ENCODE results near the gene ALPK3. TPM values are rescaled to one million over a fixed set of nuclear protein-coding genes. Genes with fewer than 3 reads are reported as not detected.
A peak's percentile ranks its signal among the peaks of the same experiment; 100 is the strongest.

Gene ALPK3
- total and polyA plus RNA-seq, 10 of the 15 experiments (the other 5 are each of a cell fraction or from before 2014, with no cell fraction given): under 0.01 to 0.05 (median 0.02) TPM; not detected in 6

DNA sequence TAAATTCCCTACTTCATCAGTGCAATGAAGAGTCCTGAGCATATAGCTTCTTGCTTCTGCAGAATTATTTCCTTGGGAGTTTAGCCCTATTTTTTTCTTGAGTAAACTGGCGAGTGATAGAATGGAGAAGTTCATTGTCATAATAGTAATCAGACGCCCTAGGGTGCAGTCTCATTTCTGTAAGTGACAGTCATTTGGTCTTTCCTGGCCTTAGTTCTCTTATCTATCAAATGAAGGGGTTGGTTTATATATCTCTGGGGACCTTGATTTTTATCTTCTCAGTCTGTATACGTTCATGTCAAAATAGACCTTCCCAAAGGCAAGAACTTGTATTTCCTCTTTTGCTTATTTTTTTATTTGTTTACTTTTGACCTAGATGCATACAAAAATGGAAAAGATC is 9.9 kb upstream of the ALPK3 start:
- CTCF ChIA-PET: interaction anchor here (1.5 kb wide), 1 partner anchor 14 kb away, joined by 4 read pairs; no protein-coding TSS in a partner anchor
- POLR2A ChIA-PET: no interaction called here
- H3K4me3 ChIP-seq: no peak overlapping the region
- H2AFZ ChIP-seq (ENCODE audit: control insufficient read depth, low read depth, low read length): no peak overlapping the region
- H3K27me3 ChIP-seq (replicated peaks in 1 of 2; ENCODE audit: control insufficient read depth in 2 of 2, insufficient read depth in 2 of 2, low read length in 1 of 2): no peaks in the 10 kb centered on the region
- intact Hi-C loops (cut with micrococcal nuclease; ENCODE audit: unreplicated experiment) (no loop called here), in situ Hi-C loops (cut with MboI) (no loop called here)
- DNase-seq (ENCODE audit: low read depth, low spot score): no peak
- no TSS peak for BruUV-seq (replicated peaks)
- WGBS (ENCODE audit: insufficient coverage, insufficient replicate concordance, low lambda C conversion rate, missing lambda C conversion rate): 32% methylated on average over 3 of the region's 3 CpGs
- no peaks in the 10 kb centered on the region for H4K20me1 ChIP-seq (ENCODE audit: control insufficient read depth, insufficient read depth)
- RAD21 ChIA-PET (ENCODE audit: unreplicated experiment): no interaction called here
- no peak overlapping the region for H3K4me2 ChIP-seq (ENCODE audit: control insufficient read depth, insufficient read depth)
- peaks cover 0 to 3% of the 10 kb centered on the region in 2 experiments; a peak in 2 of 4 replicates for H3K36me3 ChIP-seq (ENCODE audit: control insufficient read depth in 2 of 2, insufficient read depth in 2 of 2, low read length in 1 of 2)
- ATAC-seq: peak; percentile 14; the same call in 1 of the 3 replicates
- SMC1A ChIA-PET (ENCODE audit: uncharacterized antibody, unreplicated experiment): interaction anchor here (0.7 to 0.9 kb wide), 2 partner anchors 16 to 27 kb away, joined by 3 to 4 read pairs; no protein-coding TSS in a partner anchor
- FAIRE-seq: no peak
- no peaks in the 10 kb centered on the region for H3K79me2 ChIP-seq (ENCODE audit: control insufficient read depth, insufficient read depth, low read length)
- no peaks in the 10 kb centered on the region for H3K4me1 ChIP-seq (ENCODE audit: control insufficient read depth, insufficient read depth, low read length)
- peak; percentile 64 for TF ChIP-seq JUNB (IDR thresholded peaks at IDR 0.05)
- TF ChIP-seq POLR2A (IDR thresholded peaks at IDR 0.05; ENCODE audit: low read depth, low read length): no peak
- TF ChIP-seq BCL11A (IDR thresholded peaks at IDR 0.05; ENCODE audit: low read depth, low read length): 0 out of 2 replicates have a peak, but pooled peaks have one; percentile 33
- no peak overlapping the region for H3K9ac ChIP-seq (ENCODE audit: control insufficient read depth, insufficient read depth, low read length)
- no peak overlapping the region for H3K27ac ChIP-seq (ENCODE audit: control insufficient read depth, insufficient read depth)
- H3K9me3 ChIP-seq (replicated peaks; ENCODE audit: control insufficient read depth, insufficient read depth, low read length): no peaks in the 10 kb centered on the region

DNA sequence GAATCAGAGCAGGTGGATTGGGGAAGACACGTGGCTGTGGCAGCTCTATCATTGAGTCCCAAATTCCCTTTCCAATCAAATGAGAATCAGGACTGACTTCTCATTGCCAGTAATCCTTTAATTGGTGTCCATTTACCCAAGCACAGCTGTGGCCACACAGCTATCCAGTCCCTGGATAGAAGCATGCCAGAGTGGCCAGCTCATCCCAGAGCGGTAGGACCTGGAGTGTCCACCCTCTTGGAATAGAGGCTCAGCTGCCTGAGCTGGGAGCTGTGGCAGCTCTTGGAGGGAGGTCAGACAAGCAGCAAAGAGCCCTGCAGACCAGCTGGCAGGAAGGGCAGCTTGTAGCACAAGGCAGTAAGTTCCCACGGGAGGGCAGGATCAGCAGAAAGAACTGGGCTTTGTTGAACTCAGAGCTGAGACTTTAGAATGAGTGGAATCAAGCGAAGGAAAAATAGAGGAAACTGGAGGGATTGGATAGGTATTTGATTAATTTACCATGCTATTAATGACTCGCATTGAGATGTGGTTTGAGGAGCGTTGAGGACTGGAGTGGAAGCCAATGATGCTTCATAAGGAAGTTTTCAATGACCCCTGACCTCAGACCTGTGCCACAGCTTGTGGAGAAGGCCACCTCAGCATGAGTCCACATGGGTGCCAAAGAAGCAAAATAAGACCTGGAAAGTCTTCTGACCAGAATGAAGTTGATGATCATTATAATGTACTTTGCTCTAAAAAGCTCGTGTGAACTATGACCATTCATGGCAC is 6.9 kb upstream of the ALPK3 start:
- DNase-seq (ENCODE audit: low read depth, low spot score) (no peak), ATAC-seq (no peak), FAIRE-seq (no peak)
- Histone ChIP-seq H4K20me1 (ENCODE audit: control insufficient read depth, insufficient read depth) (no peaks in the 10 kb centered on the region), H3K4me2 (ENCODE audit: control insufficient read depth, insufficient read depth) (no peak overlapping the region), H3K36me3 (ENCODE audit: control insufficient read depth in 2 of 2, insufficient read depth in 2 of 2, low read length in 1 of 2) (no peaks in the 10 kb centered on the region), H3K4me1 (ENCODE audit: control insufficient read depth, insufficient read depth, low read length) (no peaks in the 10 kb centered on the region), H3K9me3 (replicated peaks; ENCODE audit: control insufficient read depth, insufficient read depth, low read length) (no peaks in the 10 kb centered on the region), H3K27me3 (replicated peaks in 1 of 2; ENCODE audit: control insufficient read depth in 2 of 2, insufficient read depth in 2 of 2, low read length in 1 of 2) (no peaks in the 10 kb centered on the region), H2AFZ (ENCODE audit: control insufficient read depth, low read depth, low read length) (no peak overlapping the region), H3K9ac (ENCODE audit: control insufficient read depth, insufficient read depth, low read length) (no peak overlapping the region), H3K27ac (ENCODE audit: control insufficient read depth, insufficient read depth) (no peak overlapping the region), H3K4me3 (no peak overlapping the region), H3K79me2 (ENCODE audit: control insufficient read depth, insufficient read depth, low read length) (no peaks in the 10 kb centered on the region)
- intact Hi-C loops (cut with micrococcal nuclease; ENCODE audit: unreplicated experiment) (no loop called here), in situ Hi-C loops (cut with MboI) (no loop called here)
- ChIA-PET CTCF (interaction anchor here (1.4 to 1.6 kb wide), 4 partner anchors 12 to 155 kb away, joined by 3 to 4 read pairs (median 4); no protein-coding TSS in a partner anchor), RAD21 (ENCODE audit: unreplicated experiment) (interaction anchor here (1.2 kb wide), 1 partner anchor 58 kb away, joined by 3 read pairs; no protein-coding TSS in a partner anchor), POLR2A (interaction anchor here (0.6 kb wide), 1 partner anchor 66 kb away, joined by 3 read pairs; no protein-coding TSS in a partner anchor), SMC1A (ENCODE audit: uncharacterized antibody, unreplicated experiment) (interaction anchor here (1.1 to 1.5 kb wide), 5 partner anchors 9 to 155 kb away, joined by 3 to 6 read pairs (median 4); no protein-coding TSS in a partner anchor)
- BruUV-seq (replicated peaks): no TSS peak
- TF ChIP-seq, protein P1, sequence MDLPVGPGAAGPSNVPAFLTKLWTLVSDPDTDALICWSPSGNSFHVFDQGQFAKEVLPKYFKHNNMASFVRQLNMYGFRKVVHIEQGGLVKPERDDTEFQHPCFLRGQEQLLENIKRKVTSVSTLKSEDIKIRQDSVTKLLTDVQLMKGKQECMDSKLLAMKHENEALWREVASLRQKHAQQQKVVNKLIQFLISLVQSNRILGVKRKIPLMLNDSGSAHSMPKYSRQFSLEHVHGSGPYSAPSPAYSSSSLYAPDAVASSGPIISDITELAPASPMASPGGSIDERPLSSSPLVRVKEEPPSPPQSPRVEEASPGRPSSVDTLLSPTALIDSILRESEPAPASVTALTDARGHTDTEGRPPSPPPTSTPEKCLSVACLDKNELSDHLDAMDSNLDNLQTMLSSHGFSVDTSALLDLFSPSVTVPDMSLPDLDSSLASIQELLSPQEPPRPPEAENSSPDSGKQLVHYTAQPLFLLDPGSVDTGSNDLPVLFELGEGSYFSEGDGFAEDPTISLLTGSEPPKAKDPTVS (IDR thresholded peaks at IDR 0.05; ENCODE audit: low read depth, low read length): no peak
- no peak for TF ChIP-seq SRF (IDR thresholded peaks at IDR 0.05; ENCODE audit: low read depth in 2 of 2, low read length in 2 of 2)
- 88% methylated on average over 7 of the region's 7 CpGs for WGBS (ENCODE audit: insufficient coverage, insufficient replicate concordance, low lambda C conversion rate, missing lambda C conversion rate)

Measured in GM12878 (cell line).